Breast epithelium (tissue), 3 donors: ENCODE data around the gene RGS18.

Experiments used
- POLR2A ChIP-seq: fragments of 450-650 bp; IDR thresholded peaks from one replicate; pipeline ENCODE4 v1.6.1; 2016; ENCODE audit warnings: antibody characterized with exemption, mild to moderate bottlenecking, moderate library complexity
- POLR2AphosphoS5 ChIP-seq, 3 donors: sonication (generic); formaldehyde crosslinking; IDR thresholded peaks; one replicate each; pipeline ENCODE4 v1.6.1; 2017; ENCODE audit warnings: antibody characterized with exemption in 3 of 3
- TF ChIP-seq, protein P1 (sequence below), 3 donors: fragments of 450-650 bp; IDR thresholded peaks; one replicate each; pipeline ENCODE4 v1.5.1; 2016 to 2017; ENCODE audit warnings: antibody characterized with exemption in 3 of 3, mild to moderate bottlenecking in 3 of 3, moderate library complexity in 3 of 3

DNA sequence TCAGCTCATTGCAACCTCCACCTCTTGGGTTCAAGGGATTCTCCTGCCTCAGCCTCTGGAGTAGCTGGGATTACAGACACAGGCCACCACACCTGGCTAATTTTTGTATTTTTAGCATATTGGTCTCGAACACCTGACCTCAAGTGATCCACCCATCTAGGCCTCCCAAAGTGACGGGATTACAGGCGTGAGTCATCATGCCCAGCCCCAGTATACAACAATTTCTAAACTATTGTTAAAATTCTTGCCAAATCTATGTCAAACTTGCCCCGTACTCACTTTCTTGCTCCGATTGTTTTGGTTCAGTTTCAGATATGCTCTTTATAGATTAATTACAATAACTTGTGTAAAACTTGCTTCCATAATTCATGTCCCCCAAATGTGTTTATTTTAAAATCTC lies 4.1 kb downstream of the RGS18 start:
- no peak for TF ChIP-seq POLR2AphosphoS5 (IDR thresholded peaks at IDR 0.05)
- TF ChIP-seq, protein P1, sequence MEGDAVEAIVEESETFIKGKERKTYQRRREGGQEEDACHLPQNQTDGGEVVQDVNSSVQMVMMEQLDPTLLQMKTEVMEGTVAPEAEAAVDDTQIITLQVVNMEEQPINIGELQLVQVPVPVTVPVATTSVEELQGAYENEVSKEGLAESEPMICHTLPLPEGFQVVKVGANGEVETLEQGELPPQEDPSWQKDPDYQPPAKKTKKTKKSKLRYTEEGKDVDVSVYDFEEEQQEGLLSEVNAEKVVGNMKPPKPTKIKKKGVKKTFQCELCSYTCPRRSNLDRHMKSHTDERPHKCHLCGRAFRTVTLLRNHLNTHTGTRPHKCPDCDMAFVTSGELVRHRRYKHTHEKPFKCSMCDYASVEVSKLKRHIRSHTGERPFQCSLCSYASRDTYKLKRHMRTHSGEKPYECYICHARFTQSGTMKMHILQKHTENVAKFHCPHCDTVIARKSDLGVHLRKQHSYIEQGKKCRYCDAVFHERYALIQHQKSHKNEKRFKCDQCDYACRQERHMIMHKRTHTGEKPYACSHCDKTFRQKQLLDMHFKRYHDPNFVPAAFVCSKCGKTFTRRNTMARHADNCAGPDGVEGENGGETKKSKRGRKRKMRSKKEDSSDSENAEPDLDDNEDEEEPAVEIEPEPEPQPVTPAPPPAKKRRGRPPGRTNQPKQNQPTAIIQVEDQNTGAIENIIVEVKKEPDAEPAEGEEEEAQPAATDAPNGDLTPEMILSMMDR (IDR thresholded peaks at IDR 0.05), result no peak
- TF ChIP-seq POLR2A, result no peak
